Uterus (tissue), 4 donors: ENCODE measurements around the gene GJA5. TPM values are rescaled to one million over a fixed set of nuclear protein-coding genes. Genes with fewer than 3 reads are reported as not detected.

Experiments used
- DNase-seq, 2 donors: peaks; one replicate each; pipeline ENCODE4 v3.0.0-alpha.2; 2019 to 2020
- H3K27ac ChIP-seq, 2 donors: fragments of 200-600 bp; sonication (generic); 1 replicate in 1 of 2; 2 replicates in 1 of 2; pipeline ENCODE4 v1.5.1; 2016 to 2018
- H3K27me3 ChIP-seq, 2 donors: fragments of 200-600 bp; sonication (generic); one replicate each; pipeline ENCODE4 v1.5.1; 2018 to 2019; ENCODE audit warnings: control low read depth in 1 of 2
- H3K36me3 ChIP-seq, 2 donors: fragments of 200-600 bp; sonication (generic); one replicate each; pipeline ENCODE4 v1.5.1; 2019; ENCODE audit warnings: control low read depth in 1 of 2
- H3K4me1 ChIP-seq, 2 donors: fragments of 200-600 bp; sonication (generic); one replicate each; pipeline ENCODE4 v1.5.1; 2018 to 2019; ENCODE audit warnings: control low read depth in 1 of 2
- H3K4me3 ChIP-seq, 2 donors: fragments of 200-600 bp; sonication (generic); 1 replicate in 1 of 2; 2 replicates in 1 of 2; pipeline ENCODE4 v1.5.1; 2018 to 2019; ENCODE audit warnings: mild to moderate bottlenecking in 1 of 2
- H3K9me3 ChIP-seq, 2 donors: fragments of 200-600 bp; sonication (generic); one replicate each; pipeline ENCODE4 v1.5.1; 2019; ENCODE audit warnings: control low read depth in 1 of 2
- POLR2A ChIP-seq, 2 donors: fragments of 450-650 bp; IDR thresholded peaks; one replicate each; pipeline ENCODE4 v1.6.1; 2016; ENCODE audit warnings: antibody characterized with exemption in 2 of 2, mild to moderate bottlenecking in 1 of 2, moderate library complexity in 1 of 2
- intact Hi-C: fragments of 100-400 bp; cut with DNase I; formaldehyde crosslinking; loops from one replicate; pipeline ENCODE4 v1.15.1; 2023; ENCODE audit warnings: low total_unique reads
- total RNA-seq, 4 donors: library from RNA; depleted of rRNA in 3 of 4; stranded (reverse); fragments of >200 nt in 3 of 4; gene quantifications; one replicate each; pipeline versions ENCODE4 v1.1.0 to v1.2.4, GENCODE V29; 2014 to 2023
- TF ChIP-seq, protein P1 (sequence below), 4 experiments: fragments of 200-600 bp in 2 of 4; fragments of 450-650 bp in 2 of 4; sonication (generic) in 2 of 4; IDR thresholded peaks; one replicate each; pipeline ENCODE4 v1.5.1; 2016 to 2019; ENCODE audit warnings: antibody characterized with exemption in 4 of 4, mild to moderate bottlenecking in 2 of 4, moderate library complexity in 1 of 4
- donor health status: DM: yes; HTN: yes; CAD: no.

Gene GJA5
- total RNA-seq, 4 donors from 2014 or later, result 10.0 to 24.5 (median 15.1) TPM

DNA sequence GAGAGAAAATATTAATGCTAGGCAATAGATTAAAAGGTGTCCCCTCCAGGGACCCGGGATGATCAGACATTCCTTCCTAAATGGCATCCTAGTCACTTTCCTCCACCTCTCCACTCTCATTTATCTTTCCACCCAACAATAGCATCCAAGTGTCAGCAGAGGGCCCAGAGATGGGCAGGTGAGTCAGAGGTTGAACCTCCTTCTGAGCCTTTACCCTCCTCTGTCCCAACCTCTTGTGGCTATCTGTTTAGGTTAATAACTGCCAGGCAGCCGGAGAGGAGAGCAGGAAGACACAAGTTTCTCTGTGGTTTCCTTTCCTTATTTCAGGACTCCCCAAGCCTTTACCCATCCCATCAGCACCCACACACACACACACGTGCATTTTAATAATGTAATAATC, 4.1 kb downstream of the GJA5 start:
- no peak for DNase-seq
- TF ChIP-seq POLR2A (IDR thresholded peaks at IDR 0.05), result no peak
- TF ChIP-seq, protein P1, sequence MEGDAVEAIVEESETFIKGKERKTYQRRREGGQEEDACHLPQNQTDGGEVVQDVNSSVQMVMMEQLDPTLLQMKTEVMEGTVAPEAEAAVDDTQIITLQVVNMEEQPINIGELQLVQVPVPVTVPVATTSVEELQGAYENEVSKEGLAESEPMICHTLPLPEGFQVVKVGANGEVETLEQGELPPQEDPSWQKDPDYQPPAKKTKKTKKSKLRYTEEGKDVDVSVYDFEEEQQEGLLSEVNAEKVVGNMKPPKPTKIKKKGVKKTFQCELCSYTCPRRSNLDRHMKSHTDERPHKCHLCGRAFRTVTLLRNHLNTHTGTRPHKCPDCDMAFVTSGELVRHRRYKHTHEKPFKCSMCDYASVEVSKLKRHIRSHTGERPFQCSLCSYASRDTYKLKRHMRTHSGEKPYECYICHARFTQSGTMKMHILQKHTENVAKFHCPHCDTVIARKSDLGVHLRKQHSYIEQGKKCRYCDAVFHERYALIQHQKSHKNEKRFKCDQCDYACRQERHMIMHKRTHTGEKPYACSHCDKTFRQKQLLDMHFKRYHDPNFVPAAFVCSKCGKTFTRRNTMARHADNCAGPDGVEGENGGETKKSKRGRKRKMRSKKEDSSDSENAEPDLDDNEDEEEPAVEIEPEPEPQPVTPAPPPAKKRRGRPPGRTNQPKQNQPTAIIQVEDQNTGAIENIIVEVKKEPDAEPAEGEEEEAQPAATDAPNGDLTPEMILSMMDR (IDR thresholded peaks at IDR 0.05), result no peak
- Histone ChIP-seq H3K27me3 (no peaks in the 10 kb centered on the region), H3K4me3 (no peak overlapping the region), H3K9me3 (no peaks in the 10 kb centered on the region), H3K4me1 (no peaks in the 10 kb centered on the region), H3K27ac (no peak overlapping the region), H3K36me3 (no peaks in the 10 kb centered on the region)
- intact Hi-C loops, result no loop called here

DNA sequence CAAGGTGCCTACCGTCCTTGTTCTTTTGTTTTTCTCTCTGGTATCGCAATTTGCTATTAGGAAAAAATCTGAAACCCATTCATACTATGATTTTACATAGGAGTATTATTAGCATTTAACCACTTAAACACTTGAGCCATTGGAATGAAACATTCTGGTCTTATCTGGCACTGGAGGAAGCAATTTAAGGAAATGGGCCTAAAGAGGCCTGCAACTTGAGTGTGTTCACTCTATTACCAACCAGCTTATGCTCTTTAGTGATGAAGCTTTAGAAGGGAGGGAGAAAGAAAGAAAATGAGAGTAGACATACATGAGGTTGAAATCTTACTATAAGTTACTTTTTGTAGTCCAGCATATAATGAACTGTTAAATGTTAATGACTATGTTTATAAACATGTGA, 5.7 kb downstream of the GJA5 start:
- H3K9me3 ChIP-seq, result no peaks in the 10 kb centered on the region
- intact Hi-C loops, result no loop called here
- TF ChIP-seq, protein P1 (IDR thresholded peaks at IDR 0.05), result no peak
- no peak for TF ChIP-seq POLR2A (IDR thresholded peaks at IDR 0.05)
- no peaks in the 10 kb centered on the region for H3K36me3 ChIP-seq
- no peak for DNase-seq
- H3K27ac ChIP-seq, result no peak overlapping the region
- H3K4me1 ChIP-seq, result no peaks in the 10 kb centered on the region
- no peak overlapping the region for H3K4me3 ChIP-seq
- H3K27me3 ChIP-seq, result no peaks in the 10 kb centered on the region

DNA sequence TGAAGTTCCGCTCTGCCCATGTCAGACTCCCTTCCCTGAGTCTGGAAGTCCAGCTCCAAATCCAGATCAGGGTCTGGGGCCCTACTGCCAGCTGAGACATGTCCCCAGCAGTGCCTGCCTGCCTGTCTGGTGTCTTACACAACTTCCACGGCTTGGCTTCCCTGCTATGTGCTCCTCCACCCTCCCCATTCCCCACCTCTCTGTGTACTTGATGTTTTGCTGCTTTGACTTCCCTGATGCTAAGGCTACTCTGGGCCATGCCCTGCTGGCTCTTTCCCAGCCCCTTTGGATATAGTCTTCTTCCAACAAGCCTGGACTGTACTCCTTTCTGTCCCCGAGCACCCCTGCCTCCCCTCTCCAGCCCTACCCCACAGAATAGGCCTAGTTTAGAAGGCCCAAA, 7.3 kb downstream of the GJA5 start:
- Histone ChIP-seq H3K27ac (no peak overlapping the region), H3K4me3 (no peak overlapping the region), H3K4me1 (no peaks in the 10 kb centered on the region), H3K27me3 (no peaks in the 10 kb centered on the region), H3K9me3 (no peaks in the 10 kb centered on the region), H3K36me3 (no peaks in the 10 kb centered on the region)
- intact Hi-C loops, result no loop called here
- no peak for DNase-seq
- TF ChIP-seq POLR2A (IDR thresholded peaks at IDR 0.05), result no peak
- TF ChIP-seq, protein P1 (IDR thresholded peaks at IDR 0.05), result no peak

DNA sequence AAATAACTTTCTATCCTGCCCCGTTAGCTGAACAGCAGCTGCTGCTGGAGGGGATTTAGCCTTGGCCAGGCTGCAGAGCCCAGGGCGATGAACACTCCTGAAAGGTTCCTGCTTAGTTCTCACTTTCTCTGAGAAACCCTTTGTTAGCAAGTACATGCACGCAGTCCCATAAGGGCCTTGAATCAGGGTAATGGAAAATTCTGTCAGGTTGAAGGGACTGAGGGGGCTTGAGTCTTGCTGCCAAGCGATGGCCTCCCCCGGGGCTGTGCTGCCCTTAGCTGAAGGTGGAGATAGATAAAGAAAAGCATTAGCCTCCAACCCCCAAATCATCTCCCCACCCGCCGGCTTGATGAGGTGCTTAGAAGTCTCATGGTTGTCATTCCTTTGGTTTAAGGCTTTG, 7.9 kb downstream of the GJA5 start:
- no peak for DNase-seq
- intact Hi-C loops, result no loop called here

DNA sequence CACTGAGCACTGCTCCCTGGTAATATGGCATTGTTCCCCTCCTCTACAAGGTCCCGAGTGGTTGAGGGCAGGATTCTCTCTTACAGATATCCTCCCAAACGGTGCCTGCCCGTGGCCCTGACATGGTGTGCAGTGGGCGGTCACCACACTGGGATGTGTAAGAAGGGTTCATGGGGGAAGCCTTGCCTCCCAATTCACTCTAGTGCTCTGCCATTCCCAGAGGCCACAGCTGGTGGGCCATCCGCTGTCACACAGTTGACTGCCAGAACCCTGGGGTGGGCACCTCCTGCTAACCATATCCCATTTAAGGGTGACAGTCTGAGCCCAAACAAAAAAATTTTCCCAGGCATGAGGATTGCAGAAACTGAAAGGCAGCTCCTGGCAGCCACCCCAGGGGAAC, 9.1 kb downstream of the GJA5 start:
- no peak overlapping the region for H3K4me3 ChIP-seq
- no peak overlapping the region for H3K27ac ChIP-seq
- H3K4me1 ChIP-seq, result no peaks in the 10 kb centered on the region
- no peaks in the 10 kb centered on the region for H3K36me3 ChIP-seq
- H3K27me3 ChIP-seq, result no peaks in the 10 kb centered on the region
- TF ChIP-seq, protein P1 (IDR thresholded peaks at IDR 0.05), result no peak
- TF ChIP-seq POLR2A (IDR thresholded peaks at IDR 0.05), result no peak
- DNase-seq, result no peak
- intact Hi-C loops, result no loop called here
- no peaks in the 10 kb centered on the region for H3K9me3 ChIP-seq

More for the DNA sequence above, 7.9 kb downstream of the GJA5 start:
- TF ChIP-seq POLR2A (IDR thresholded peaks at IDR 0.05), result no peak
- TF ChIP-seq, protein P1 (IDR thresholded peaks at IDR 0.05), result no peak
- Histone ChIP-seq H3K36me3 (no peaks in the 10 kb centered on the region), H3K4me1 (no peaks in the 10 kb centered on the region), H3K4me3 (no peak overlapping the region), H3K27me3 (no peaks in the 10 kb centered on the region), H3K27ac (no peak overlapping the region), H3K9me3 (no peaks in the 10 kb centered on the region)
